PC-3 (cell line): ENCODE results near the gene SEC31A.

Experiments
- EZH2 ChIP-seq: fragments of 300-600 bp; sonication (generic); IDR thresholded peaks from one replicate; pipeline ENCODE4 v1.6.1; 2017; ENCODE audit warnings: antibody characterized with exemption, mild to moderate bottlenecking, low read length; ENCODE audit not compliant: unreplicated experiment
- EZH2phosphoT487 ChIP-seq: fragments of 300-600 bp; sonication (generic); IDR thresholded peaks from 2 replicates; pipeline ENCODE4 v1.6.1; 2018; ENCODE audit warnings: mild to moderate bottlenecking, antibody characterized with exemption, low read length, borderline replicate concordance
- TF ChIP-seq, protein P1 (sequence below): fragments of 300-600 bp; sonication (generic); conservative IDR thresholded peaks from 2 replicates; pipeline ENCODE4 v1.5.1; 2017; ENCODE audit warnings: antibody characterized with exemption, low read depth, mild to moderate bottlenecking, low read length

GRCh38 chr4:82921795-82922194 lies 30.8 kb upstream of the SEC31A start:
- TF ChIP-seq, protein P1, sequence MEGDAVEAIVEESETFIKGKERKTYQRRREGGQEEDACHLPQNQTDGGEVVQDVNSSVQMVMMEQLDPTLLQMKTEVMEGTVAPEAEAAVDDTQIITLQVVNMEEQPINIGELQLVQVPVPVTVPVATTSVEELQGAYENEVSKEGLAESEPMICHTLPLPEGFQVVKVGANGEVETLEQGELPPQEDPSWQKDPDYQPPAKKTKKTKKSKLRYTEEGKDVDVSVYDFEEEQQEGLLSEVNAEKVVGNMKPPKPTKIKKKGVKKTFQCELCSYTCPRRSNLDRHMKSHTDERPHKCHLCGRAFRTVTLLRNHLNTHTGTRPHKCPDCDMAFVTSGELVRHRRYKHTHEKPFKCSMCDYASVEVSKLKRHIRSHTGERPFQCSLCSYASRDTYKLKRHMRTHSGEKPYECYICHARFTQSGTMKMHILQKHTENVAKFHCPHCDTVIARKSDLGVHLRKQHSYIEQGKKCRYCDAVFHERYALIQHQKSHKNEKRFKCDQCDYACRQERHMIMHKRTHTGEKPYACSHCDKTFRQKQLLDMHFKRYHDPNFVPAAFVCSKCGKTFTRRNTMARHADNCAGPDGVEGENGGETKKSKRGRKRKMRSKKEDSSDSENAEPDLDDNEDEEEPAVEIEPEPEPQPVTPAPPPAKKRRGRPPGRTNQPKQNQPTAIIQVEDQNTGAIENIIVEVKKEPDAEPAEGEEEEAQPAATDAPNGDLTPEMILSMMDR, result no peak
- no peak for TF ChIP-seq EZH2
- no peak for TF ChIP-seq EZH2phosphoT487
